Measurements from ENCODE around the gene WFDC12. TPM values are rescaled to one million over a fixed set of nuclear protein-coding genes. Genes with fewer than 3 reads are reported as not detected.
"Not testable (repeated sequence)": the region's sequence is repeated elsewhere in the genome, so short reads cannot be mapped to it uniquely, and the experiment has no call there.

Gene WFDC12
- total RNA-seq, 1 donor from 2014 or later: not detected

GRCh38 chr20:45149062-45149461 lies 24.8 kb upstream of the WFDC12 start:
- Histone ChIP-seq H3K9me3 (replicated peaks) (no peaks in the 10 kb centered on the region), H3K27ac (replicated peaks) (no peak overlapping the region), H3K4me3 (no peak overlapping the region), H3K27me3 (ENCODE audit: low read depth) (peaks cover 74% of the 10 kb centered on the region), H3K36me3 (no peaks in the 10 kb centered on the region), H3K4me1 (no peaks in the 10 kb centered on the region)
- intact Hi-C loops (cut with micrococcal nuclease): no loop called here
- no peak for DNase-seq
- no peak for TF ChIP-seq CTCF (IDR thresholded peaks at IDR 0.05; ENCODE audit: borderline replicate concordance)

- Histone ChIP-seq H3K9me3 (replicated peaks) (no peaks in the 10 kb centered on the region), H3K27me3 (ENCODE audit: low read depth) (peaks cover 61% of the 10 kb centered on the region), H3K27ac (replicated peaks) (no peak overlapping the region), H3K4me1 (no peaks in the 10 kb centered on the region), H3K4me3 (no peak overlapping the region), H3K36me3 (no peaks in the 10 kb centered on the region)
- DNase-seq: no peak
- TF ChIP-seq CTCF (IDR thresholded peaks at IDR 0.05; ENCODE audit: borderline replicate concordance): no peak
- intact Hi-C loops (cut with micrococcal nuclease): no loop called here
Observed at GRCh38 chr20:45140836-45141235, 16.6 kb upstream of the WFDC12 start.

- intact Hi-C loops (cut with micrococcal nuclease); H3K4me1 ChIP-seq; H3K9me3 ChIP-seq (replicated peaks); DNase-seq; H3K4me3 ChIP-seq; H3K36me3 ChIP-seq; H3K27ac ChIP-seq (replicated peaks): not testable (repeated sequence)
- peaks cover 61% of the 10 kb centered on the region for H3K27me3 ChIP-seq (ENCODE audit: low read depth)
Observed at GRCh38 chr20:45139733-45140375, 15.6 kb upstream of the WFDC12 start.

GRCh38 chr20:45138561-45139300 lies 14.5 kb upstream of the WFDC12 start:
- intact Hi-C loops (cut with micrococcal nuclease): no loop called here
- H3K36me3 ChIP-seq: no peaks in the 10 kb centered on the region
- peak; percentile 36 for TF ChIP-seq CTCF (IDR thresholded peaks at IDR 0.05; ENCODE audit: borderline replicate concordance)
- H3K9me3 ChIP-seq (replicated peaks): peaks cover 6% of the 10 kb centered on the region
- no peaks in the 10 kb centered on the region for H3K4me1 ChIP-seq
- no peak overlapping the region for H3K4me3 ChIP-seq
- DNase-seq: peak; percentile 31
- peaks cover 50% of the 10 kb centered on the region for H3K27me3 ChIP-seq (ENCODE audit: low read depth)
- no peak overlapping the region for H3K27ac ChIP-seq (replicated peaks)

GRCh38 chr20:45136911-45137310 lies 12.6 kb upstream of the WFDC12 start:
- H3K27ac ChIP-seq (replicated peaks): no peak overlapping the region
- H3K4me3 ChIP-seq: no peak overlapping the region
- DNase-seq: no peak
- intact Hi-C loops (cut with micrococcal nuclease): no loop called here
- no peaks in the 10 kb centered on the region for H3K36me3 ChIP-seq
- peaks cover 49% of the 10 kb centered on the region for H3K27me3 ChIP-seq (ENCODE audit: low read depth)
- H3K4me1 ChIP-seq: no peaks in the 10 kb centered on the region
- no peak for TF ChIP-seq CTCF (IDR thresholded peaks at IDR 0.05; ENCODE audit: borderline replicate concordance)
- peaks cover 6% of the 10 kb centered on the region for H3K9me3 ChIP-seq (replicated peaks)

GRCh38 chr20:45128099-45128498 lies 3.8 kb upstream of the WFDC12 start:
- Histone ChIP-seq H3K27me3 (ENCODE audit: low read depth) (peaks cover 80% of the 10 kb centered on the region), H3K27ac (replicated peaks) (no peak overlapping the region)

More at GRCh38 chr20:45128099-45128498, 3.8 kb upstream of the WFDC12 start:
- no peak overlapping the region for H3K4me3 ChIP-seq
- intact Hi-C loops (cut with micrococcal nuclease): no loop called here
- H3K9me3 ChIP-seq (replicated peaks): no peaks in the 10 kb centered on the region
- no peak for TF ChIP-seq CTCF (IDR thresholded peaks at IDR 0.05; ENCODE audit: borderline replicate concordance)
- H3K4me1 ChIP-seq: no peaks in the 10 kb centered on the region
- H3K36me3 ChIP-seq: no peaks in the 10 kb centered on the region
- DNase-seq: no peak

All from left ventricle myocardium inferior (tissue), 1 donor.